Raji (cell line): ENCODE measurements around the gene TAF3.

Experiments
- POLR2A ChIP-seq: IDR thresholded peaks from 2 replicates; pipeline ENCODE4 v1.6.1; 2011; ENCODE audit warnings: low read depth, low read length, control low read depth; ENCODE audit not compliant: insufficient read depth

Gene TAF3

GRCh38 chr10:8063935-8064334 lies 245.6 kb downstream of the TAF3 start:
- no peak for TF ChIP-seq POLR2A

DNA sequence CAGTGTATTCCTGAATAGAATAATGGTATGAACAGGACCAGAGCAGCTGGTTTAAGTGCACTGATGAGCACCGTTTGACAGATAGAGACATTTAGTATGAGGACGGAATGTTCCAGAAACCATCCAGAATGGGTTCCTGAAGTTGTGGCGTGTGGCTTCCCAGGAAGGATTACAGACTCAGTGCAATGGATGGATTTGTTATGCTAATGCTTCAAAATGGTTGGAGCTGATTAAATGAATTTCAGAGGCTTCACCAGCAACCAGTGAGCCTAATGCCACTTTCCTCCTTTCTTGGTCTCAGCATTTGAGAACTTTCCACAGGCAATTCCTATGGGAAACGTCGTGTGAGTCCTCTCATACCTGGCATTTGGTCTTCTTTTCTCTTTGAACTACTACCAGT lies 246.1 kb downstream of the TAF3 start:
- no peak for TF ChIP-seq POLR2A

DNA sequence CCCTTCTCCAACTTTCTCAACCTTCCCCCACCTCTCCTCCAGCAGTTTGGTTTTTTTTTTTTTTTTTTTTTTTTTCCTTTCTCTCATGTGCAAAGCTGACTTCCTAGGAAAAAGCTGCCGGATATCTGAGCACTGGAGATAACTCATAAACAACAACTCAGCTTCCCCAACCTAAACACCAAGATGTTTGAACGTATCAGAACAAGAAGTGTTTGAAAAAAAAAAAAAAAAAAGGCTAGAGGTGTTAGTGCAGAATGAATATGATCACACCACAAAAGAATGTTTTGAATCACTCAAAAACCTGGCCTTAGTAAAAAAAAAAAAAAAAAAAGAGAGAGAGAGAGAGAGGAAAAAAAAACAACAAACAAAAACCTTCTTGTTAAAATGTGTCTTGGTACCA lies 247.3 kb downstream of the TAF3 start:
- no peak for TF ChIP-seq POLR2A

- TF ChIP-seq POLR2A: no peak
These were observed 247.8 kb downstream of the TAF3 start for GRCh38 chr10:8066124-8066523.
